Measurements from ENCODE around the gene ADGRG3. TPM values are rescaled to one million over a fixed set of nuclear protein-coding genes. Genes with fewer than 3 reads are reported as not detected.

Gene ADGRG3
- total and polyA plus RNA-seq, 2 of the 8 experiments (the other 6 are each of a cell fraction or from before 2014, with no cell fraction given), result 0.28 to 0.98 TPM

- CTCF ChIA-PET (ENCODE audit: partially characterized antibody), result interaction anchor here (0.7 to 3.0 kb wide), 8 partner anchors 10 to 116 kb away, joined by 3 to 12 read pairs (median 4); no protein-coding TSS in a partner anchor
- POLR2A ChIA-PET (ENCODE audit: partially characterized antibody), result interaction anchor here (3.4 kb wide), 1 partner anchor 10 kb away, joined by 19 read pairs; no protein-coding TSS in a partner anchor
- TF ChIP-seq CREB1 (IDR thresholded peaks at IDR 0.05) (no peak), KDM5A (IDR thresholded peaks at IDR 0.05; ENCODE audit: low read length) (no peak), SIX5 (IDR thresholded peaks at IDR 0.05; ENCODE audit: low read depth, low read length) (no peak), CTCF (IDR thresholded peaks at IDR 0.05; ENCODE audit: control extremely low read depth in 1 of 3, insufficient read depth in 1 of 3, low read depth in 1 of 3, low read length in 3 of 3) (no peak), FOSL1 (IDR thresholded peaks at IDR 0.05; ENCODE audit: insufficient read depth, low read depth, low read length) (no peak), ASH2L (IDR thresholded peaks at IDR 0.05; ENCODE audit: low read length) (no peak), EGR1 (IDR thresholded peaks at IDR 0.05; ENCODE audit: borderline replicate concordance, low read depth, low read length) (no peak), NANOG (IDR thresholded peaks at IDR 0.05; ENCODE audit: insufficient read depth, low read depth, low read length, poor library complexity, severe bottlenecking) (no peak), RFX5 (IDR thresholded peaks at IDR 0.05; ENCODE audit: borderline replicate concordance, low read depth, low read length) (no peak), NRF1 (IDR thresholded peaks at IDR 0.05; ENCODE audit: low read depth, low read length) (no peak), HDAC6 (IDR thresholded peaks at IDR 0.05; ENCODE audit: low read depth, low read length) (no peak), POLR2A (IDR thresholded peaks at IDR 0.05; ENCODE audit: control extremely low read depth in 1 of 2, low read depth in 2 of 2, low read length in 2 of 2) (no peak), BRCA1 (IDR thresholded peaks at IDR 0.05; ENCODE audit: low read depth, low read length) (no peak)
These were observed 24.5 kb downstream of the ADGRG3 start for GRCh38 chr16:57692636-57693035.

More at GRCh38 chr16:57692636-57693035, 24.5 kb downstream of the ADGRG3 start:
- no peak overlapping the region for H4K8ac ChIP-seq (ENCODE audit: extremely low read depth, insufficient read depth, low read length)
- DNase-seq (ENCODE audit: low read depth in 1 of 2, low spot score in 2 of 2), result no peak
- no peak overlapping the region for H4K91ac ChIP-seq (replicated peaks; ENCODE audit: insufficient read length, low read length)
- H3K4me2 ChIP-seq (ENCODE audit: insufficient read depth in 1 of 2, low read depth in 2 of 2, low read length in 2 of 2), result no peak overlapping the region
- no peaks in the 10 kb centered on the region for H3K36me3 ChIP-seq (ENCODE audit: control insufficient read depth in 2 of 4, insufficient read depth in 4 of 4, low read length in 3 of 4)
- no peak overlapping the region for H2BK120ac ChIP-seq (replicated peaks; ENCODE audit: low read depth, low read length)
- no peaks in the 10 kb centered on the region for H4K20me1 ChIP-seq (replicated peaks in 1 of 2; ENCODE audit: control insufficient read depth in 1 of 2, insufficient read depth in 2 of 2, low read length in 2 of 2)
- 49% methylated on average over 2 of the region's 2 CpGs; no CpG with 5 or more reads in 1 of the 2 experiments for WGBS, 2 experiments (ENCODE audit: extremely low coverage in 1 of 2, insufficient coverage in 1 of 2, insufficient read length in 1 of 2, insufficient replicate concordance in 2 of 2, low coverage in 1 of 2, low lambda C conversion rate in 2 of 2, missing lambda C conversion rate in 1 of 2)
- no peaks in the 10 kb centered on the region for H3K9me3 ChIP-seq (ENCODE audit: insufficient read depth in 2 of 2, low read depth in 1 of 2, low read length in 1 of 2)
- H3K79me1 ChIP-seq (ENCODE audit: low read depth, low read length), result no peaks in the 10 kb centered on the region
- no peak overlapping the region for H4K5ac ChIP-seq (ENCODE audit: insufficient read length, low read depth, low read length)
- H2BK15ac ChIP-seq (ENCODE audit: low read length), result no peak overlapping the region
- no peaks in the 10 kb centered on the region for H3K79me2 ChIP-seq (ENCODE audit: control insufficient read depth in 1 of 2, insufficient read depth in 2 of 2, low read length in 2 of 2)
- H3K23ac ChIP-seq (ENCODE audit: insufficient read length), result no peak overlapping the region
- 0 out of 2 replicates have a peak, but pooled peaks cover 2% of the 10 kb centered on the region for H3K23me2 ChIP-seq (ENCODE audit: low read depth, low read length)
- no peak overlapping the region for H3K4ac ChIP-seq (replicated peaks; ENCODE audit: insufficient read length, low read depth, low read length)
- no peak overlapping the region for H2BK5ac ChIP-seq (ENCODE audit: low read depth, low read length)
- no peak overlapping the region for H3K9ac ChIP-seq (replicated peaks in 1 of 4; ENCODE audit: extremely low read depth in 1 of 4, low read depth in 3 of 4, low read length in 3 of 4)
- peaks cover 0 to 7% (median under 1%) of the 10 kb centered on the region in 4 experiments; a peak in 2 of 7 replicates for H3K4me1 ChIP-seq (replicated peaks in 1 of 4; ENCODE audit: control insufficient read depth in 3 of 4, insufficient read depth in 4 of 4, low read length in 3 of 4)
- H3K56ac ChIP-seq (replicated peaks; ENCODE audit: insufficient read length, low read depth, low read length), result no peak overlapping the region
- no peak overlapping the region for H2AFZ ChIP-seq (ENCODE audit: low read length)
- no peaks in the 10 kb centered on the region for H3K27me3 ChIP-seq (replicated peaks in 1 of 4; ENCODE audit: control insufficient read depth in 3 of 4, extremely low read depth in 1 of 4, insufficient read depth in 3 of 4, low read length in 3 of 4)
- H2BK20ac ChIP-seq (ENCODE audit: low read length), result no peak overlapping the region
- H3K18ac ChIP-seq (ENCODE audit: extremely low read depth, low read length), result no peak overlapping the region
- no peak overlapping the region for H3K27ac ChIP-seq (ENCODE audit: low read depth, low read length)
- H3K4me3 ChIP-seq (ENCODE audit: extremely low read depth in 1 of 4, insufficient read depth in 2 of 4, low read depth in 3 of 4, low read length in 4 of 4), result no peak overlapping the region
- FAIRE-seq, result no peak
- no peak overlapping the region for H3K14ac ChIP-seq (ENCODE audit: insufficient read length)
- no peak overlapping the region for H2BK12ac ChIP-seq (ENCODE audit: low read depth, low read length)
- H2AK5ac ChIP-seq (ENCODE audit: low read depth, low read length), result no peak overlapping the region
